Measurements from ENCODE around the gene RMC1. TPM values are rescaled to one million over a fixed set of nuclear protein-coding genes. Genes with fewer than 3 reads are reported as not detected.
"Not testable (repeated sequence)": the region's sequence is repeated elsewhere in the genome, so short reads cannot be mapped to it uniquely, and the experiment has no call there.

RMC1 gene
- total RNA-seq, 1 donor from 2014 or later, result 14.6 TPM

DNA sequence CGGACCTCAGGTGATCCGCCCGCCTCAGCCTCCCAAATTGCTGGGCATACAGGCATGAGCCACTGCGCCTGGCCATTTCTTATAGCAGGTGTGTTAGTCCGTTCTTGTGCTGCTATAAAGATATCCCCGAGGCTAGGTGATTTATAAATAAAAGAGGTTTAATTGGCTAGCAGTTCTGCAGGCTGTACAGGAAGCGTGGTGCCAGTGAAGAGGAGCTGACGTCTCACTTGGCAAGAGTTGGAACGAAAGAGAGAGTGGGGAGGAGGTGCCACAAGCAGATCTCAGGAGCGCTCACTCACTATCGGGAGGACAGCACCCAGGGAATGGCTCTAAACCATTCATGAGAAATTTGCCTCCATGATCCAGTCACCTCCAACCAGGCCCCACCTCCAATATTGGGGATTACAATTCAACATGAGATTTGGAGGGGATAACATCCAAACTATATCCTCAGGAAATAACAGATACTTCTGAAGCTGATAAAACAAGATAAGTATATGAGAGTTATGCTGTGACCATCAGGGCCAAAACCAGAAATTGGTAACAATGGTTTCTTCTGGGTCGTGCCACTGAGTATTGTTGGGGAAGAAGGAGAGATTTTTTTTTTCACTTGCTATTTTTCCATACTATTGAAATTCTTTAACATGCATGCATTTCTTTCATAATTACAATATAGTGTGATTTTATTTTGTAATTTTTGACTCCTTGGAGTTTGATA, 7.4 kb upstream of the RMC1 start:
- Histone ChIP-seq H3K9ac (ENCODE audit: low read depth in 1 of 3, low read length in 3 of 3) (no peak overlapping the region), H3K4me1 (ENCODE audit: control insufficient read depth in 3 of 3, insufficient read depth in 3 of 3, low read length in 3 of 3) (no peaks in the 10 kb centered on the region), H3K36me3 (ENCODE audit: control insufficient read depth in 3 of 3, insufficient read depth in 3 of 3, low read length in 3 of 3) (no peaks in the 10 kb centered on the region), H3K9me3 (ENCODE audit: control insufficient read depth in 3 of 3, low read length in 3 of 3) (no peaks in the 10 kb centered on the region), H3K4me3 (ENCODE audit: low read length in 3 of 3) (no peak overlapping the region), H3K27me3 (ENCODE audit: control insufficient read depth in 3 of 3, insufficient read depth in 3 of 3, low read length in 3 of 3) (no peaks in the 10 kb centered on the region), H3K27ac (ENCODE audit: low read depth, low read length) (no peak overlapping the region)

GRCh38 chr18:23498117-23498516, 5.2 kb upstream of the RMC1 start:
- Histone ChIP-seq H3K9me3 (ENCODE audit: control insufficient read depth in 3 of 3, low read length in 3 of 3) (no peaks in the 10 kb centered on the region), H3K4me1 (ENCODE audit: control insufficient read depth in 3 of 3, insufficient read depth in 3 of 3, low read length in 3 of 3) (peaks cover 3 to 6% (median 5%) of the 10 kb centered on the region in 3 donors), H3K36me3 (ENCODE audit: control insufficient read depth in 3 of 3, insufficient read depth in 3 of 3, low read length in 3 of 3) (no peaks in the 10 kb centered on the region), H3K4me3 (ENCODE audit: low read length in 3 of 3) (no peak overlapping the region), H3K9ac (ENCODE audit: low read depth in 1 of 3, low read length in 3 of 3) (no peak overlapping the region), H3K27ac (ENCODE audit: low read depth, low read length) (no peak overlapping the region), H3K27me3 (ENCODE audit: control insufficient read depth in 3 of 3, insufficient read depth in 3 of 3, low read length in 3 of 3) (no peaks in the 10 kb centered on the region)

DNA sequence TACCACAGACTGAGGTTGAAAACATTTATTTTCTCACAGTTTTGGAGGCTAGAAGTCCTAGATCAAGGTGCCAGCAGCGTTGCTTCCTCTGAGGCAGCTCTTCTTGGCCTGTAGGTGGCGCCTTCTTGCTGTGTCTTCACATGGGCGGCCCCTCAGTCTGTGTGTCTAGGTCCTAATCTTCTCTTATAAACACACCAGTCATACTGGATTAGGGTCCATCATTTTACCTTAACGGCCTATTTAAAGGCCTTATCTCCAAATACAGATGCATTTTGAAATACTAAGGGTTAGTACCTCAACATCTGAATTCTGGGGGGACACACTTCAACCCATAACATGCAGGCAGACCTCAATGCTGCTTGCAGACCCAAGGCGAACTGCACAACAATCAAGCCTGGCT, 4.4 kb upstream of the RMC1 start:
- no peaks in the 10 kb centered on the region for H3K36me3 ChIP-seq (ENCODE audit: control insufficient read depth in 3 of 3, insufficient read depth in 3 of 3, low read length in 3 of 3)
- H3K4me3 ChIP-seq (ENCODE audit: low read length in 3 of 3), result no peak overlapping the region
- no peak overlapping the region for H3K9ac ChIP-seq (ENCODE audit: low read depth in 1 of 3, low read length in 3 of 3)
- H3K27me3 ChIP-seq (ENCODE audit: control insufficient read depth in 3 of 3, insufficient read depth in 3 of 3, low read length in 3 of 3), result no peaks in the 10 kb centered on the region
- H3K9me3 ChIP-seq (ENCODE audit: control insufficient read depth in 3 of 3, low read length in 3 of 3), result no peaks in the 10 kb centered on the region
- no peak overlapping the region for H3K27ac ChIP-seq (ENCODE audit: low read depth, low read length)
- peaks cover 3 to 10% (median 8%) of the 10 kb centered on the region in 3 donors for H3K4me1 ChIP-seq (ENCODE audit: control insufficient read depth in 3 of 3, insufficient read depth in 3 of 3, low read length in 3 of 3)

- no peak overlapping the region for H3K9ac ChIP-seq (ENCODE audit: low read depth in 1 of 3, low read length in 3 of 3)
- peaks cover 8 to 15% (median 13%) of the 10 kb centered on the region in 3 donors for H3K4me1 ChIP-seq (ENCODE audit: control insufficient read depth in 3 of 3, insufficient read depth in 3 of 3, low read length in 3 of 3)
- no peak overlapping the region for H3K27ac ChIP-seq (ENCODE audit: low read depth, low read length)
- no peaks in the 10 kb centered on the region for H3K36me3 ChIP-seq (ENCODE audit: control insufficient read depth in 3 of 3, insufficient read depth in 3 of 3, low read length in 3 of 3)
- H3K4me3 ChIP-seq (ENCODE audit: low read length in 3 of 3), result no peak overlapping the region
- no peaks in the 10 kb centered on the region for H3K27me3 ChIP-seq (ENCODE audit: control insufficient read depth in 3 of 3, insufficient read depth in 3 of 3, low read length in 3 of 3)
- H3K9me3 ChIP-seq (ENCODE audit: control insufficient read depth in 3 of 3, low read length in 3 of 3), result no peaks in the 10 kb centered on the region
Observed at GRCh38 chr18:23499291-23499781, 4.0 kb upstream of the RMC1 start.

DNA sequence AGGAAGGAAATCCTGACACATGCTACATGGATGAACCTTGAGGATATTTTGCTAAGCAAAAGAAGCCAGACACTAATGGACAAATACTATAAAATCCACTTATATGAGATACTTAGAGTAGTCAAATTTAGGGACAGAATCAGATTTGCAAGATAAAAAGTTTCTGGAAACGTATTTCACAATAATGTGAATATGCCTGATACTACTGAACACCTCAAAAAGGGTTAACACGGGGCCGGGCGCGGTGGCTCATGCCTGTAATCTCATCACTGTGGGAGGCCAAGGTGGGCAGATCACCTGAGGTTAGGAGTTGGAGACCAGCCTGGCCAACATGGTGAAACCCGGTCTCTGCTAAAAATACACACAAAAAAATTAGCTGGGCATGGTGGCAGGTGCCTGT, 1.7 kb upstream of the RMC1 start:
- Histone ChIP-seq H3K9me3 (ENCODE audit: control insufficient read depth in 3 of 3, low read length in 3 of 3) (no peaks in the 10 kb centered on the region), H3K4me1 (ENCODE audit: control insufficient read depth in 3 of 3, insufficient read depth in 3 of 3, low read length in 3 of 3) (peaks cover 13 to 24% (median 24%) of the 10 kb centered on the region in 3 donors)

GRCh38 chr18:23502516-23503037, 734 bp upstream of the RMC1 start:
- Histone ChIP-seq H3K36me3 (ENCODE audit: control insufficient read depth in 3 of 3, insufficient read depth in 3 of 3, low read length in 3 of 3) (peaks cover 0 to 3% (median 2%) of the 10 kb centered on the region in 3 donors), H3K4me3 (ENCODE audit: low read length in 3 of 3) (peak overlapping the region; percentile 77 to 91 (median 85)), H3K9ac (ENCODE audit: low read depth in 1 of 3, low read length in 3 of 3) (peak overlapping the region; percentile 82 to 96 (median 95)), H3K27me3 (ENCODE audit: control insufficient read depth in 3 of 3, insufficient read depth in 3 of 3, low read length in 3 of 3) (no peaks in the 10 kb centered on the region), H3K4me1 (ENCODE audit: control insufficient read depth in 3 of 3, insufficient read depth in 3 of 3, low read length in 3 of 3) (peaks cover 13 to 24% (median 24%) of the 10 kb centered on the region in 3 donors), H3K27ac (ENCODE audit: low read depth, low read length) (peak overlapping the region; percentile 81), H3K9me3 (ENCODE audit: control insufficient read depth in 3 of 3, low read length in 3 of 3) (no peaks in the 10 kb centered on the region)

More for the DNA sequence above, 1.7 kb upstream of the RMC1 start:
- Histone ChIP-seq H3K27me3 (ENCODE audit: control insufficient read depth in 3 of 3, insufficient read depth in 3 of 3, low read length in 3 of 3) (no peaks in the 10 kb centered on the region), H3K9ac (ENCODE audit: low read depth in 1 of 3, low read length in 3 of 3) (no peak overlapping the region), H3K36me3 (ENCODE audit: control insufficient read depth in 3 of 3, insufficient read depth in 3 of 3, low read length in 3 of 3) (peaks cover 0 to 3% (median 0%) of the 10 kb centered on the region in 3 donors), H3K4me3 (ENCODE audit: low read length in 3 of 3) (no peak overlapping the region), H3K27ac (ENCODE audit: low read depth, low read length) (no peak overlapping the region)

- H3K4me1 ChIP-seq (ENCODE audit: control insufficient read depth in 3 of 3, insufficient read depth in 3 of 3, low read length in 3 of 3), result peaks cover 13 to 24% (median 24%) of the 10 kb centered on the region in 3 donors
- peak overlapping the region; percentile 65 for H3K27ac ChIP-seq (ENCODE audit: low read depth, low read length)
- H3K9ac ChIP-seq (ENCODE audit: low read depth in 1 of 3, low read length in 3 of 3), result peak overlapping the region; percentile 78 to 95 (median 86)
- H3K4me3 ChIP-seq (ENCODE audit: low read length in 3 of 3), result peak overlapping the region; percentile 77 to 88 (median 77)
- no peaks in the 10 kb centered on the region for H3K9me3 ChIP-seq (ENCODE audit: control insufficient read depth in 3 of 3, low read length in 3 of 3)
- no peaks in the 10 kb centered on the region for H3K27me3 ChIP-seq (ENCODE audit: control insufficient read depth in 3 of 3, insufficient read depth in 3 of 3, low read length in 3 of 3)
- H3K36me3 ChIP-seq (ENCODE audit: control insufficient read depth in 3 of 3, insufficient read depth in 3 of 3, low read length in 3 of 3), result peaks cover 0 to 9% (median 2%) of the 10 kb centered on the region in 3 donors
Observed at GRCh38 chr18:23503963-23504344, 643 bp downstream of the RMC1 start.

GRCh38 chr18:23504720-23505119, 1.4 kb downstream of the RMC1 start:
- no peak overlapping the region for H3K27ac ChIP-seq (ENCODE audit: low read depth, low read length)
- no peaks in the 10 kb centered on the region for H3K27me3 ChIP-seq (ENCODE audit: control insufficient read depth in 3 of 3, insufficient read depth in 3 of 3, low read length in 3 of 3)
- H3K4me3 ChIP-seq (ENCODE audit: low read length in 3 of 3), result peak overlapping the region in 1 of 3 donors; percentile 77
- peaks cover 13 to 24% (median 24%) of the 10 kb centered on the region in 3 donors for H3K4me1 ChIP-seq (ENCODE audit: control insufficient read depth in 3 of 3, insufficient read depth in 3 of 3, low read length in 3 of 3)
- H3K9ac ChIP-seq (ENCODE audit: low read depth in 1 of 3, low read length in 3 of 3), result peak overlapping the region in 1 of 3 donors; percentile 95
- no peaks in the 10 kb centered on the region for H3K9me3 ChIP-seq (ENCODE audit: control insufficient read depth in 3 of 3, low read length in 3 of 3)
- peaks cover 0 to 9% (median 2%) of the 10 kb centered on the region in 3 donors for H3K36me3 ChIP-seq (ENCODE audit: control insufficient read depth in 3 of 3, insufficient read depth in 3 of 3, low read length in 3 of 3)

DNA sequence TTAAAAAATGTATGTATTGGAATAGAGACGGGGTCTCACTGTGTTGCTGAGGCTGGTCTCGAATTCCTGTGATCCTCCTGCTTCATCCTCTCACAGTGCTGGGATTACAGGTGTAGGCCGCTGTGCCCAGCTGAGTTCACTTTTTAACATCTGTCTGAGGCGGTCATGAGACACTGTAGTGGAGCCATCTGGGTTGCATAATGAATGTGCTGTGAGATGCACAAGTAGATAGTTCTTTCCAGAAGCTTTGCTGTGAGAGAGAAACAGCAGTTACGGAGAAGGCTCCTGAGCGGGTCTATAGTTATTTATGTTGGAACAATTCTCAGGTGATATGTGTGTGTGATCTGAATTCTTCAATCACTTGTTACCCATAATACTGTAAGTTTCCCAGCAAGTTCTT, 3.1 kb downstream of the RMC1 start:
- no peak overlapping the region for H3K9ac ChIP-seq (ENCODE audit: low read depth in 1 of 3, low read length in 3 of 3)
- H3K9me3 ChIP-seq (ENCODE audit: control insufficient read depth in 3 of 3, low read length in 3 of 3), result no peaks in the 10 kb centered on the region
- no peak overlapping the region for H3K4me3 ChIP-seq (ENCODE audit: low read length in 3 of 3)
- peaks cover 13 to 24% (median 24%) of the 10 kb centered on the region in 3 donors for H3K4me1 ChIP-seq (ENCODE audit: control insufficient read depth in 3 of 3, insufficient read depth in 3 of 3, low read length in 3 of 3)
- peaks cover 5 to 14% (median 6%) of the 10 kb centered on the region in 3 donors for H3K36me3 ChIP-seq (ENCODE audit: control insufficient read depth in 3 of 3, insufficient read depth in 3 of 3, low read length in 3 of 3)
- H3K27ac ChIP-seq (ENCODE audit: low read depth, low read length), result no peak overlapping the region
- no peaks in the 10 kb centered on the region for H3K27me3 ChIP-seq (ENCODE audit: control insufficient read depth in 3 of 3, insufficient read depth in 3 of 3, low read length in 3 of 3)

DNA sequence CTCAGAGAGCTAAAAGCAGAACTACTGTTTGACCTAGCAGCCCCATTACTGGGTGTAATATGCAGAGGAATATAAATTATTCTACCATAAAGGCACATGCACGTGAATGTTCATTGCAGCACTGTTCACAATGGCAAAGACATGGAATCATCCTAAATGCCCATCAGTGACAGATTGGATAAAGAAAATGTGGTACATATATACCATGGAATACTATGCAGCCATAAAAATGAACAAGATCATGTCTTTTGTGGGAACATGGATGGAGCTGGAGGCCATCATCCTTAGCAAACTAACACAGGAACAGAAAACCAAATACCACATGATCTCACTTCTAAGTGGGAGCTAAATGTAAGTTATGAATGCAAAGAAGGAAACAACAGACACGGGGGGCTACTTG, 7.6 kb downstream of the RMC1 start:
- H3K4me1 ChIP-seq (ENCODE audit: control insufficient read depth in 3 of 3, insufficient read depth in 3 of 3, low read length in 3 of 3); H3K9ac ChIP-seq (ENCODE audit: low read depth in 1 of 3, low read length in 3 of 3); H3K27me3 ChIP-seq (ENCODE audit: control insufficient read depth in 3 of 3, insufficient read depth in 3 of 3, low read length in 3 of 3); H3K27ac ChIP-seq (ENCODE audit: low read depth, low read length); H3K9me3 ChIP-seq (ENCODE audit: control insufficient read depth in 3 of 3, low read length in 3 of 3); H3K4me3 ChIP-seq (ENCODE audit: low read length in 3 of 3): not testable (repeated sequence)
- H3K36me3 ChIP-seq (ENCODE audit: control insufficient read depth in 3 of 3, insufficient read depth in 3 of 3, low read length in 3 of 3), result peaks cover 8 to 11% (median 9%) of the 10 kb centered on the region in 3 donors

All from skeletal muscle tissue (tissue), 4 donors.